ENCODE measurements around the gene ACTL6B. TPM values are rescaled to one million over a fixed set of nuclear protein-coding genes. Genes with fewer than 3 reads are reported as not detected.

The ACTL6B gene
- total RNA-seq, 1 experiment from 2014 or later: not detected

- H4K20me1 ChIP-seq (ENCODE audit: insufficient read depth): no peaks in the 10 kb centered on the region
- H3K9me2 ChIP-seq (ENCODE audit: insufficient read depth): no peaks in the 10 kb centered on the region
- intact Hi-C loops (cut with micrococcal nuclease; ENCODE audit: unreplicated experiment): no loop called here
- POLR2A ChIA-PET (ENCODE audit: unreplicated experiment): interaction anchor here (0.6 kb wide), 1 partner anchor 107 kb away, joined by 4 read pairs; no protein-coding TSS in a partner anchor
- no peaks in the 10 kb centered on the region for H3K27me3 ChIP-seq (ENCODE audit: insufficient read depth, low read depth)
- CTCF ChIA-PET: interaction anchor here (0.7 to 1.0 kb wide), 2 partner anchors 20 to 67 kb away, joined by 3 to 5 read pairs; no protein-coding TSS in a partner anchor
- TF ChIP-seq EZH2 (IDR thresholded peaks at IDR 0.05; ENCODE audit: low read depth) (no peak), CTCF (conservative IDR thresholded peaks at IDR 0.05) (no peak)
- H3F3A ChIP-seq (ENCODE audit: insufficient read depth, low read depth): peaks cover 12% of the 10 kb centered on the region; the same call in 1 of the 2 replicates
- H2AFZ ChIP-seq: no peak overlapping the region
- H3K27ac ChIP-seq: no peak overlapping the region
- no peaks in the 10 kb centered on the region for H3K9me3 ChIP-seq (ENCODE audit: insufficient read depth, low read depth)
- BruUV-seq (replicated peaks): no TSS peak
- H3K4me2 ChIP-seq: no peak overlapping the region
- no peaks in the 10 kb centered on the region for H3K4me1 ChIP-seq (replicated peaks; ENCODE audit: insufficient read depth)
- no peaks in the 10 kb centered on the region for H3K36me3 ChIP-seq (ENCODE audit: low read depth)
- no peak overlapping the region for H3K4me3 ChIP-seq
- DNase-seq: no peak
- no peaks in the 10 kb centered on the region for H3K79me2 ChIP-seq (ENCODE audit: low read depth)
These were observed 42.8 kb upstream of the ACTL6B start for GRCh38 chr7:100699018-100699417.

- H3K27me3 ChIP-seq (ENCODE audit: insufficient read depth, low read depth): no peaks in the 10 kb centered on the region
- no peaks in the 10 kb centered on the region for H3K36me3 ChIP-seq (ENCODE audit: low read depth)
- H3K9me3 ChIP-seq (ENCODE audit: insufficient read depth, low read depth): no peaks in the 10 kb centered on the region
- H3K27ac ChIP-seq: no peak overlapping the region
- H3K4me2 ChIP-seq: no peak overlapping the region
- no peak overlapping the region for H3K4me3 ChIP-seq
- H3F3A ChIP-seq (ENCODE audit: insufficient read depth, low read depth): peaks cover 12% of the 10 kb centered on the region; the same call in 1 of the 2 replicates
- H2AFZ ChIP-seq: no peak overlapping the region
- H3K4me1 ChIP-seq (replicated peaks; ENCODE audit: insufficient read depth): peaks cover 13% of the 10 kb centered on the region
- no TSS peak for BruUV-seq (replicated peaks)
- peaks cover 18% of the 10 kb centered on the region for H4K20me1 ChIP-seq (ENCODE audit: insufficient read depth)
- no peak for TF ChIP-seq CTCF (conservative IDR thresholded peaks at IDR 0.05)
- no peak for TF ChIP-seq EZH2 (IDR thresholded peaks at IDR 0.05; ENCODE audit: low read depth)
- no peaks in the 10 kb centered on the region for H3K9me2 ChIP-seq (ENCODE audit: insufficient read depth)
- no peak for DNase-seq
- intact Hi-C loops (cut with micrococcal nuclease; ENCODE audit: unreplicated experiment): no loop called here
- peaks cover 25% of the 10 kb centered on the region for H3K79me2 ChIP-seq (ENCODE audit: low read depth)
- ChIA-PET POLR2A (ENCODE audit: unreplicated experiment) (interaction anchor here (0.6 to 1.0 kb wide), 2 partner anchors 10 to 23 kb away, joined by 4 to 8 read pairs; partner anchors contain the start of gene GNB2), CTCF (interaction anchor here (0.6 to 1.7 kb wide), 2 partner anchors 9 to 193 kb away, joined by 4 to 7 read pairs; partner anchors contain the start of gene POP7)
These were observed 39.9 kb upstream of the ACTL6B start for GRCh38 chr7:100696123-100696521.

- Histone ChIP-seq H3K79me2 (ENCODE audit: low read depth) (peaks cover 43% of the 10 kb centered on the region), H3K4me3 (peak within 1 kb of the TSS; percentile 97), H3K9me3 (ENCODE audit: insufficient read depth, low read depth) (no peaks in the 10 kb centered on the region), H3K9me2 (ENCODE audit: insufficient read depth) (no peaks in the 10 kb centered on the region), H3K36me3 (ENCODE audit: low read depth) (no peaks in the 10 kb centered on the region), H3K27ac (no peak within 1 kb of the TSS), H4K20me1 (ENCODE audit: insufficient read depth) (peaks cover 37% of the 10 kb centered on the region), H3K4me2 (peak within 1 kb of the TSS; percentile 95), H3F3A (ENCODE audit: insufficient read depth, low read depth) (peaks cover 12% of the 10 kb centered on the region; the same call in 1 of the 2 replicates), H2AFZ (peak within 1 kb of the TSS; percentile 60; the same call in 1 of the 2 replicates), H3K27me3 (ENCODE audit: insufficient read depth, low read depth) (no peaks in the 10 kb centered on the region), H3K4me1 (replicated peaks; ENCODE audit: insufficient read depth) (peaks cover 13% of the 10 kb centered on the region)
- ChIA-PET POLR2A (ENCODE audit: unreplicated experiment) (interaction anchor here (0.6 to 1.2 kb wide), 2 partner anchors 12 to 62 kb away, joined by 6 to 14 read pairs; partner anchors contain the start of gene POP7), CTCF (interaction anchor here (0.6 kb wide), 1 partner anchor 406 kb away, joined by 3 read pairs; no protein-coding TSS in a partner anchor)
- intact Hi-C loops (cut with micrococcal nuclease; ENCODE audit: unreplicated experiment): loop anchor here (5.0 kb wide), 3 partner anchors 112 to 227 kb away; partner anchors contain the start of gene EPHB4
- no TSS peak for BruUV-seq (replicated peaks)
- DNase-seq: peak in 1 of 2 experiments; percentile 70
- TF ChIP-seq CTCF (conservative IDR thresholded peaks at IDR 0.05): no peak
- no peak for TF ChIP-seq EZH2 (IDR thresholded peaks at IDR 0.05; ENCODE audit: low read depth)
These were observed 38.0 kb upstream of the ACTL6B start, which contains the start of gene GIGYF1 for GRCh38 chr7:100694098-100694745. GIGYF1 (minus strand) TSS chr7:100694250; CDS start chr7:100688238, 6,012 bp downstream.

Data from PC-9 (cell line).